GM19238 (cell line): ENCODE measurements around the gene HMG20A.
"Not testable (repeated sequence)": the region's sequence is repeated elsewhere in the genome, so short reads cannot be mapped to it uniquely, and the experiment has no call there.

ENCODE experiments used
- DNase-seq: peaks from one replicate; pipeline ENCODE4 v3.0.0; 2011; ENCODE audit warnings: low spot score; ENCODE audit not compliant: insufficient read length

The HMG20A gene

DNA sequence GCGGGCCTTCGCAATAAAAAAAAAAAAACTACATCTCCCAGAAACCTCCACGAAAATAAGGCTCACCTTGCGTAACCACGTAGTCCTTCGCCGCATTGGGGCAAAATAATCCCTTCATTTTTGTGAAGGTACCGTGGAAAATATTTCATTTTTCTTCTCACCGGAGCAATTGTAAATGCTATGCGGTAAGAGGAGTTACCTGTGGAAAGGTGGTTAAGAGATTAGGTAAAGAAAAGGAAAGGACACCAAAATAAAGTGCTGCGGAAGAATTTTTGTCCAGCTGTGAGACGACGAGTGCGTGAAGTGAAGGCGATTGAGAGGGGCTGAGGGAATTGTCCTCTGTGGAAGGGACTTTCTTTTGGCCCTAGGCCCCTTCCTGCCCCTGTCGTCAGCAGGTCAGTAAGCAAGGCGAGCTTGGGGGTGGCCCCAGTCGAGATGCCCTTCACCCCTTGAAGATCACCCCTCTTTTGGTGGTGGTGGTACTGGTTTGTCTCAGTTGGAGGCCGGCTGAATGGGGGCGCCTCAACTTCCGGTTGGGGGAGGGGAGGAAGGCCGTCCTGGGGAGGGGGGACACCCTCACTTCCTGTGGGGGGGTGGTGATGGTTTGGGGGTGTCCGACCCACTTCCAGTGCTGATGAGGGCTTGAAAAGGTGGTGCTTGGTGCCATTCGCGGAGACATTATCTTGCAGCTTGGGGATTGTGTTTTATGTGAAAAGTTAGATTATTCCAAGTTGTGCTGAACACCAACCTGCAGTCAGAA lies at the start of gene HMG20A:
TSS of gene HMG20A (plus strand) at position 279 of the 760 bp plus-strand sequence. CDS start 37,520 bp downstream, outside the sequence.
- peak; percentile 28 for DNase-seq

DNA sequence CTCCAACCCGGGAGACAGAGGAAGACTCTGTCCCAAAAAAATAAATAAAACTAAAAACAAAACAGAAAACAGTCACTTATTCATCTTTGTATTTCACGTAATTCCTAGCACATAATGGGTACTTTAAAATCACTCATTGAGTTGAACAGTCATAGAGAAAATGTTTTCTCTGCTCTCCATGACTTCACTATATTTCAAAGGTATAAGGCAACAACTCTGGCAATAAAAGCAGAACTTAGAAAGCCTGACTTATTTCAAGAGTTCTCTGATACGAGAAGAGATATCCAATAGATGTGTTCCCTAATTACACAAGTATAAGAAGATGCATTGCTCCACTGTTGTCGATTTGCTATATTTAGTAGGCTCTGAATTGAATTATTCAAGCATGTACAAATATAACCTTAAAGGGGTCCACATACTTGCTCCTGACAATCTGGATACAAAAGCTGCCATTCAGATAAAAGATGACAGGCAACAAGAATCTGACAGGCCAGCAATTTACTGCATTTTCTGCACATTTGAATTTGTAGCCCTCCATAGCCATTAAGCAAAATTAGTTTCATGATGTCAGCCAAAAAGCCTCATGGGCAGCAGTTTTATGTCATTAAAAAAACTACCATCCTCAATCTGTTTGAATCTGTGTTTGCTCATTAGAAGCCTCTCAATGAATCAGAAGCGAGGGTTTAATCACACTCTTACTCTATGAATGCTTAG lies 48.7 kb upstream of the HMG20A start:
- DNase-seq = no peak

DNA sequence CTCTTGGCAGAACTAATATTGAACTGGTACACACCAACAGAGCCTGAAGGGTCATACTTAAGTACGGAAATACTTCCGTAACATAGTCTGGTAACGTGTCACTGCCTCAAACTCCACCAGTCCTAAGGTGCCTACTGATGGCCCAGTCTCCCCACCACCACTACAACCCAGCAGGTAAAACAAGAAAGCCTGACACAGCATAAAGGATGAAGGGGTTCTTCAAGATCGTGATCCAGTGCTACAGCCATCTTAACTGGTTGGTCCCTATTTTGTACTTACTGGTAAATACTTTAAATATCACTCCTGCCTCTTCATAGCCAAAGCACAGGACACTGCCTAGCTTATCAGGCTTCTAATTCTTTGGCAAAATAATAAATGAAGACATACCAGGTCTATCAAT lies 47.2 kb upstream of the HMG20A start:
- DNase-seq = no peak

DNA sequence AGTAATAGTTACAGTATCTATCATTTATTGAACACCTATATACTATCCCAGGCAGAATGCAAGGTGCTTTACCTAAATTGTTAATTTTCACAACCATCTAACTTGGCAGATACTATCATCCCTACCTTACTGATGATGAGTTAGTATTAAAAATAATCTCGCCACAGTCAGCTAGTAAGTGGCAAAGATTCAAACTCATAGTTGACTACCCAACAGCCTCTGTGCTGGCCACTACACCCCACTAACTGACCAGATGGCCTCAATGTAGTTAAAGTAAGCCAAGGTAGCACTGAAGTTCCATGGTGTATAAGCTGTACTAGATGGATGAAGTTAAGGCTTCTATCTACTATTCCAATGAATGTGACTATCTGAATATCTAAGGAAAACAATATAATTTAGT lies 45.6 kb upstream of the HMG20A start:
- DNase-seq = no peak

DNA sequence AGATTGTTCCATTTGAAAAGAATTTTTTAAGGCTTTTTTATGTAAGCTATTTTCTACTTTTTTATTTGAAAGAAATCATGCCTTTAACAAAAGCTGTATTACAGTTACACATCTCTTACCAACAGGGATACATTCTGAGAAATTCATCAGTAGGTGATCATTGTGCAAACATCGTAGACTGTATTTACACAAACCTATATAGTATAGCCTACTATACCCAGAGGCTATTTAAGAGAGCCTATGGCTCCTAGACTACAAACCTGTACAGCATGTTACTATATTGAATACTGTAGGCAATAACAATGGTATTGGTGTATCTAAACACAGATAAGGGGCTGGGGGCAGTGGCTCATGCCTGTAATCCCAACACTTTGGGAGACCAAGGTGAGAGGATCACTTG lies 43.9 kb upstream of the HMG20A start:
- no peak for DNase-seq

DNA sequence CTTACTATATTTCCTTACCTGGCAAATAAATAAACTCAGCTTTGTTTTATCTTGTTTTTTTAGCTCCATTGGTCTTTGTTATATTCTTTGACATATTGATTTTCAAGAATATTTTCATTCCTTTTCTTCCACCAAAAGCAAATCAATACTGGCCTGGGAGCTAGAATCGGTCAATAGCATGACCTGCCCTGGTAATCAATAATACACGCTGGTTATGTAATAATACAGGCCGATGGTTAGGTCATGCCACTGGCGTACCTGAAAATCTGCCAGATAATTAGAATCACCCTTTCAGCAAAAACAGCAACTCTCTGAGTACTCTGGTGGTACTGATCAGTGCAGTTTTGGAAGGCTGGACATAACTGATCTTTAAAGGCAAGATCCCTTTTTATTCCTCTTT lies 40.7 kb upstream of the HMG20A start:
- DNase-seq = no peak

DNA sequence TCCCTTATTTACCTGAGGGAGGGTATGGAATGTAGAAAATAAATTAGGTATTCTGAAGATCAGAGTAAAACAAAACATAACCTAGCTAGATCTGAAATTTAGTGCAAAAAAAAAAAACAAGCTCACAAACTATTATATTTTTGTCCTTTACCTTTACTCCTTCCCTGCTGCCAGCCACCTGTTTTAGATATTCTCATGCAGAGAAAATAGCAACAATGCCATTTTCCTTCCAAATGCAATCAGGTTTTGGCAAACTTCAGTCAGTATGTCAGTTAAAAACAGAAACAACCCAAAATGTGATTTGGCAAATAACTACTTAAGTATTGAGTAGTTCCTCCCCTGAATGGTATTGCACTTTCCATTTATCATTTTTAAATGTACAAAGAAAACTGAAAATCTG lies 36.6 kb upstream of the HMG20A start:
- DNase-seq = no peak

DNA sequence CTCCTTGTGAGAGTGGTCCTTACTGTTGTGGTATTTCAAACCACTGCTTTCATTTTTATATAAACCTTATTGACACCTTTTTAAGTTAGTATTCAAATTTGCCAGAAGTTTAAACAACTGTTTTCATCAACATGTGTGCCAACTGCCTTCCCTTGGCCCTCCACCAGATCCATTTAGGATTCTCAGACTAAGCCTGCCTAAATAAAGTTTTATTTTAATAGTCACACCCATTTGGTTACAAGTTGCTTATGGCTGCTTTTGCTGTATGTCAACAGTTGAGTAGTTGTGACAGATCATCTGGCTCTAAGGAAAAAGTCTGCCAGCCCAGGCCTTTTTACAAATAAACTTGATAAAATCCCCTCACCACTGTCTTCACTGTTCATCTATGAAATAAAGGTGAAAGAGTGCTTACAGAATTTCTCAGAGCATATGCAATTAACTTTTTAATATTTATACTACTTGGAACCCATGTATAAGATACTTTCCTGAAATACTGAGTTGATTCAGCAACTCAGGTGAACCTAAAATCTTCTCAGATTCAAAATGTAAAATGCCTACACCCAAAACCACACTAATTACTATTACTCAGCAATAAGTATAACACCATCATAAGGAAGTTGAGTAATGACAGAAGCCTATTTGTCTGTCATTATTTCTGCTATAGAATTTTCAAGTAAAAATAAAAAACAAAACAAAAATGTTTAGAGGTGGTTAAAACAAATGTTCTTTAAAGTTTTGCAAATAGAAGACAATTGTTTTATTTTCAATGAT lies 35.9 kb upstream of the HMG20A start:
- DNase-seq = no peak

DNA sequence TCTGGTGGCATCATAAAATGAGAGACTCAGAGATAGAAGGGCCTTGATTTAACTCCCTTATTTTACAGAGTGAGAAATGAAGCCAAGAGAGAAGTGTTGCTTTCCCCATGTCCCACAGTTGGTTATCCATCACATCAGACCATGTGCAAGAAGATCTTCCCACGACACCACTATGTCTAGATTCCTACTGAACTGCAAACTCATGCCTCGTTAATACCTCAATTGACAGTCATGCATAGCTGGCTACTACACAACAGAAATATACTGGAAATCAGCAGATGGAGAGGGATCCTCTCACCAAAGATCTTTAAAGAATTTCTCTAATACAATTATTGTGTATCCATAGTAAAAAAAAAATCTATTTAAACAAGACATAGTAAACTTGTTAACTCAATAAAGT lies 34.1 kb upstream of the HMG20A start:
- no peak for DNase-seq

DNA sequence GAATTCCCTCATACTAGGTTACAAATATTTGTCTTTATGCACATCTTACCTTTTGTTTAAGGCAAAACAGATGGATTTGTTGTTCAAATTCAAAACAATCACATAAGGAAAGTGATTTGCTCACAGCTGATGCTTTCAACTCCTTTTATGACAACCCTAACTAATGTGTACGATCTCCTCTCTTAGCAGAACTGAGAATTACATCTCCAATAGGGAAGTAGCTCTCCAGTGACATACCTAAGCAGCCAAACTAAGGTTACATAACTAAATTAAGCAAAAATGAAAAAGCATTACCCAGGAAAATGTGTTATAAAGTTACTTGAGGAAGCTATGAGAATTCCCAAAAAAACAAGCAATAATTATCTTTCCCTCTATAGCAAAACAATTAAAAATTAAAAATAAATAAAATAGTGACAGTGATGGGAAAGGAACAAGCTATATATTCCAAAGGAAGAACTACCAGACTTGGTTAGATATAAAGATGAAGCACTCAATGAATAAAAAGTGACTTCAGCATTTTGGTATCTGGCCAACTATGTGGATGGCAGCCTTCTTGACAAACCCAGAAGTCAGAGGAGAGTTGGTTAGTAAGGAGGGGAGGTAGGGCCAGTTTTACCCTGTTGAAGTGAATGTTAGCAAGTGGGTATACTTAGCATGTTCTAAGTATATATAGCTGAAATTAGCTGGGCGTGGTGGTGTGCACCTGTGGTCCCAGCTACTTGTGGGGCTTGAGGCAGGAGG lies 33.2 kb upstream of the HMG20A start:
- DNase-seq = no peak

DNA sequence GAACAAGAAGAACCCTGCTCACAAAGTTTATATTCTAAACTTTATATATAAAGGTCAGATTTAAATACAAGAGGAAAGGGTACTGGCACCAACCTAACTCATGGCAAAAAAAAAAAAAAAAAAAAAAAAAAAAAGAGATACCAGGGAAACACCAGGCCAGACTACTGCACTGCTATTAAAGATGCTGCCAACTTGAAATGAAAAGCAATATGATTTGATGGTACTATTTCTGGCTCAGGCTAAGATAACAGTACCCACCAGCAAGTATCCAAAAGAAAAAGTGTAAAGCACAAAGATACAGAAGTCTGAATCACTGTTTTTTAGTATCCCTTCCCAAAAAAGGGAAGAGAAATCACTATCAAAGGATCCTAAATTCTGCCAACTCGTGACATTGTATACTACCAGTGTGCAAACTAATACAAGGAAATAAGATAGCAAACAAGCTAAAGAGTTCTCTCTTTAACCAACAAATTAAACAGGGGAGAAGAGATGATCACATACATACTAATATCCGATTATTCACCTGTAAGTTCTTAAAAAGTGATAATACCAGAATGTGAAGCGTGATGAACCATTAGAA lies 29.2 kb upstream of the HMG20A start:
- no peak for DNase-seq

DNA sequence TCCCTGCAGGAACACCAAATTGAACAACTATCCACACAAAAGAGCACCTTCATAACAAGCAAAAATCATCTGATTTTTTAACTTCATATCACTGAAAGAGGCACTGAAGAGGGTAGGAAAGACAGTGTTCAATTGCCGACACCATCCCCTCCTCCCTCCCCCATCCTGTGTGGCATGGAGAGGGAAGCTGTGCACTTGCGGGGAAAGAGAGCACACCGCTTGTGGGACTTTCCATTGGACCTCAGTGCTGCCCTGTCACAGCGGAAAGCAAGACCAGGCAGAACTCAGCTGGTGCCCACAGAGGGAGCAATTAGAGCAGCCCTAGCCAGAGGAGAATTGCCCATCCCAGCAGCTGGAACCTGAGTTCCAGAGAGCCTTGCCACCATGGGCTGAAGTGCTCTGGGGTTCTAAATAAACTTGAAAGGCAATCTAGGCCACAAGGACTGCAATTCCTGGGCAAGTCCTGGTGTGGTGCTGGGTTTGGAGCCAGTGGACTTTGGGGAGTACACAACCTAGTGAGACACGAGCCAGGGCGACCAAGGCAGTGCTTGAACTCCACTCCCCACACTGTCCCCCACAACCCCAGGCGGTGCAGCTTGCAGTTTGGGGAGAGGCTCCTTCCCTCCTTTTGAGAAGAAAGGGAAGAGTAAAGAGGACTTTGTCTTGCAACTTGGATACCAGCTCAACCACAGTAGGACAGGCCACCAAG lies 27.8 kb upstream of the HMG20A start:
- no peak for DNase-seq

DNA sequence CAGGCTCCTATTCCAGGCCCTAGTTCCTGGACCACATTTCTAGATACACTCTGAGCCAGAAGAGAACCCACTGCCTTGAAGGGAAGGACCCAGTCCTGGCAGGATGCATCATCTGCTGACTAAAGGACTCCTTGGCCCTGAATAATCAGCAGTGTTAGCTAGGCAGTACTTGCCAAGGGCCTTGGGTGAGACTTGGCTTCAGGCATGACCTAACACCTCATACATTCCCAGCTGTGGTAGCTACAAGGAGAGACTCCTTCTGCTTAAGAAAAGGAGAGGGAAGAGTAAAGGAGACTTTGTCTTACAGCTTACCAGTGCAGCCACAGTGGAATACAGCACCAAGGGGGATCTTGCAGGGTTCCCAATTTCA lies 27.2 kb upstream of the HMG20A start:
- no peak for DNase-seq

DNA sequence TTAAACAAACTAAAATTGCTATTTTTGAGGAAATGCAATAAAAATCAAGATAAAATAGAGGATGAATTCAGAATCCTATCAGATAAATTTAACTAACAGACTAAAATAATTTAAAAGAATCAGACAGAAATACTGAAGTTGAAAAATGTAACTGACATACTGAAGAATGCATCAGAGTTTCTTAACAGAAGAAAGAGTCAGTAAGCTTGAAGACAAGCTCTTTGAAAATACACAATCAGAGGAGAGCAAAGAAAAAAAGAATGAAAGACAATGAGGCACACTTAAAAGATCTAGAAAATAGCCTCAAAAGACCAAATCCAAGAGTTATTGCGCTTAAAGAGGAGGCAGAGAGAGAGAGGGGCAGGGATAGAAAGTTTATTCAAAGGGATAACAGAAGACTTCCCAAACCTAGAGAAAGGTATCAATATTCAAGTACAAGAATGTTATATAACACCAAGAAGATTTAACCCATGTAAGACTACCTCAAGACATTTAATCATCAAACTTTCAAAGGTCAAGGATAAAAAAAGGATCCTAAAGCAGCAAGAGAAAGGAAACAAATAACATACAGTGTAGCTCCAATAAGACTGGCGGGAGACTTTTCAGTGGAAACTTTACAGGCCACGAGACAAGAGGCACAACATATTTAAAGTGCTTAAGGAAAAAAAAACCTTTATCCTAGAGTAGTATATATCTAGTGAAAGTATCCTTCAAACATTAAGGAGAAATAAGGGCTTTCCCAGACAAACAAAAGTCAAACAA lies 25.5 kb upstream of the HMG20A start:
- DNase-seq = no peak

DNA sequence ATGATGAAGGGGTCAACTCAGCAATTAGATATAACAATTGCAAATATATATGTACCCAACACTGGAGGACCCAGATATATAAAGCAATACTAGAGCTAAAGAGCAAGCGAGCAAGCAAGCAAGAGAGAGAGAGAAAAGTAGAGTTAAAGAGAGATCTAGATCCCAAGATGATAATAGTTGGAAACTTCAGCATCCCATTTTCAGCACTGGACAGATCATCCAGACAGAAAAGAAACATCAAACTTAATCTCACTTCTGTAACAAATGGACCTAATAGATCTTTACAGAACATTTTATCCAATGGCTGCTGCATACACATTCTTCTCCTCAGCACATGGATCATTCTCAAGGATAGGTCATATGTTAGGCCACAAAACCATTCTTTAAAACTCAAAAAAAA lies 24.0 kb upstream of the HMG20A start:
- no peak for DNase-seq

DNA sequence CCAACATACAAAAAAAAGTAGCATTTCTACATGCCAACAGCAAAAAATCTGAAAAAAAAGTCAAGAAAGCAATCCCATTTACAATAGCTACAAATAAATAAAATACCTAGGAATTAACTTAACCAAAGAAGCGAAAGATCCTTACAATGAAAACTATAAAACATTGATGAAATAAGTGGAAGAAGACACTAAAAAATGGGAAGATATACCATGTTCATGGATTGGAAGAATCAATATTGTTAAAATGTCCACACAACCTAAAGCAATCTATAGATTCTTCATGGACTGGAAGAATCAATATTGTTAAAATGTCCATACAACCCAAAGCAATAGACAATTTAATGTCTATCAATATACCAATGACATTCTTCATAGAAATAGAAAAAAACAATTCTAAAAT lies 21.8 kb upstream of the HMG20A start:
- DNase-seq = no peak

DNA sequence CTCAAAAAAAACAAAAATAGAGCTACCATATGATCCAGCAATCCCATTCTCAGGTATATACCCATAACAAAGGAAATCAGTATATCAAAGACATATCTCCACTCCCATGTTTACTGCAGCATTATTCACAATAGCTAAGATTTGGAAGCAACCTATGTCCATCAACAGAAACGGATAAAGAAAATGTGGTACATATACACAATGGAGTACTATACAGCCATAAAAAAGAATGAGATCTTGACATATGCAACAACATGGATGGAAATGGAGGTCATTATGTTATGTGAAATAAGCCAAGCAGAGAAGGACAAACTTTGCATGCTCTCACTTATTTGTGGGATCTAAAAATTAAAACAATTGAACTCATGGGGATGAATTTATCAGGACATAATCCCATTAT lies 20.4 kb upstream of the HMG20A start:
- no peak for DNase-seq

DNA sequence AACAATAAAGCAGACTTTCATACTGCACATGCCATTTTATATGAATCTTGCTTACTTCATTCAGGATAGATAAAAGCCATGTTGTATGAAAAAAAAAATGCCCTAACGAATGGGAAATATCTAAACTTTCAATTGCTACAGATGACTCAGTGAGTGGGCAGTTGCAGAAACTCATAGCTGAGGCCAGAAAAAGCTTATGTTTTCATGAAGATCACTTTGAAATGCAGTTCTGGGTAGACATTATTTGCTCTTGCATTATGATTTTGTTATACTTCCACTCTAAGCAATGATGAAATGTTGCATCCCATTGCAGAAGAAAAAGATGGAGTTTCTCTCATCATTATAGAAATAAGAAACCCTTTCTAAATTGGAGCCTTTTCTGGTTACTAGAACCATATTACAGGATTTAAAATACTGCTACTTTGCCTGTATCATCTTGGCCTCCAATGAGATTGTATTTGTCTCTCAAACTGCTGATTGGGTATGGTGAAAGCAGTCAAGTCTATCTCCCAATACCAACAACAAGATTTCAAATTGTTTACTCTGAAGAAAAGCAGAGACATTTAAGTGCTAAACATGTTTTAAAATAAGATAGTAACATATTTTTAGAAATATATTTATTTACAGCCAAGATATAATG lies 17.8 kb upstream of the HMG20A start:
- DNase-seq = no peak

DNA sequence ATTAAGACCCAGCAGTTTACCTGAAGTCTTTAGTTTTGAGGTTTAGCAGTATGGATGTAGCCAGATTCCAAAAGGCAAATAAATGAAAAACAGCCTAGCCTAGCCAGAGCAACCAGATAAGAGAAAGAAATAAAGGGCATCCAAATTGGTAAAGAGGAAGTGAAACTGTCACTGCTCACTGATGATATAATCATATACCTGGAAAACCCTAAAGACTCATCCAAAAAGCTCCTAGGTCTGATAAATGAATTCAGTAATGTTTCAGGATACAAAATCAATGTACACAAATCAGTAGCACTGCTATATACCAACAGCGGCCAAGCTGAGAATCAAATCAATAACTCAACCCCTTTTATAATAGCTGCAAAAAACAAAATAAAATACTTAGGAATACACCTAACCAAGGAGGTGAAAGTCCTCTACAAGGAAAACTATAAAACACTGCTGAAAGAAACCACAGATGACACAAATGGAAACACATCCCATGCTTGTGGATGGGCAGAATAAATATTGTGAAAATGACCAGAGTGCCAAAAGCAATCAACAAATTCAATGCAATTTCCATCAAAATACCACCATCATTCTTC lies 14.4 kb upstream of the HMG20A start:
- DNase-seq = not testable (repeated sequence)
